Measurements from ENCODE around the gene IRF7. TPM values are rescaled to one million over a fixed set of nuclear protein-coding genes. Genes with fewer than 3 reads are reported as not detected.

IRF7 gene
- 10.2 and 11.4 TPM in 2 replicates for total RNA-seq
- long read RNA-seq: 0 reads

DNA sequence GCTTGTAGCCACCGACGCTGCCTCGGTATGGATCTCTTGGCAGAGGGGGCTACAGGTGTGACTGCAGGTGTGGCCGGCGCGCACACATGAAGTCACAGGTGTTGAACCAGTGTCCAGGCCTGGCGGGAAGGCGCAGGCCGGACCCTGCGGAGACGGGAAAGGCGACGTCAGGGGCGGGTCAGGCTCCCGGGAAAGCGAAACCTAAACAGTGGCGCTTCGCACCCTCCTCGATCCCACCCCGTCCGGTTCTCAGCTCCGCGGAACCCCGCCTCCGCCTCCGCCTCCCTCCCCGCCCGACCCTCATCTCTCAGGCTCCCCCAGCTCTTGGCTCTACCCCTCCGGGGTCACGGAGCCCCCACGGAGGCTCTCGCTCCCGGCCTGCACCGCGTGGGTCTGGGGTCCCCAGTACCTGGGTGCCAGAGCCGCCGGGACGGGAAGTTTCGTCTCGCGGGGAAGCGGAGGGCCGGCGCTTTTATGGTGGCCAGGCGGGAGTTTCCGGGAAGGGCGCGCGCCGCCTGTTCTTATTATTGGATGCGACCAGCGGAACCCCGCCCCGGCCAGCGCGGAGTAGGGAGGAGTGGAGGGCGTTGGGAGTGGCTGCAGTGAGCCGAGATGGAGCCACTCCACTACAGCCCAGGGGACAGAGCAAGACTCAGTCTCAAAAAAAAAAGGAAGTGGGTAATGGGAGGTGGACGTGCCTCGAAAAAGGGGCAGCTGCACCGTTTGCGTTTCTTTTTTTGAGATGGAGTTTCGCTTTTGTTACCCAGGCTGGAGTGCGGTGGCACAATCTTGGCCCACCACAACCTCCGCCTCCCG is at the start of gene IRF7:
Gene IRF7, minus strand, starts transcription at position 447 of the 816 bp plus-strand sequence. CDS start 586 bp downstream, outside the sequence.
- no peak for TF ChIP-seq CTCF (conservative IDR thresholded peaks at IDR 0.05)
- peak within 1 kb of the TSS; percentile 86 for H3K4me3 Mint-ChIP-seq
- H3K27ac Mint-ChIP-seq (ENCODE audit: unreplicated experiment): peak within 1 kb of the TSS; percentile 35
- H3K27me3 Mint-ChIP-seq (ENCODE audit: low read depth): peaks cover 6% of the 10 kb centered on the region
- DNase-seq (ENCODE audit: low read depth, low spot score): peak; percentile 89
- H3K36me3 Mint-ChIP-seq (ENCODE audit: low read depth): peaks cover 3% of the 10 kb centered on the region
- H3K9me3 Mint-ChIP-seq: no peaks in the 10 kb centered on the region
- peaks cover 16% of the 10 kb centered on the region for H3K4me1 Mint-ChIP-seq

DNA sequence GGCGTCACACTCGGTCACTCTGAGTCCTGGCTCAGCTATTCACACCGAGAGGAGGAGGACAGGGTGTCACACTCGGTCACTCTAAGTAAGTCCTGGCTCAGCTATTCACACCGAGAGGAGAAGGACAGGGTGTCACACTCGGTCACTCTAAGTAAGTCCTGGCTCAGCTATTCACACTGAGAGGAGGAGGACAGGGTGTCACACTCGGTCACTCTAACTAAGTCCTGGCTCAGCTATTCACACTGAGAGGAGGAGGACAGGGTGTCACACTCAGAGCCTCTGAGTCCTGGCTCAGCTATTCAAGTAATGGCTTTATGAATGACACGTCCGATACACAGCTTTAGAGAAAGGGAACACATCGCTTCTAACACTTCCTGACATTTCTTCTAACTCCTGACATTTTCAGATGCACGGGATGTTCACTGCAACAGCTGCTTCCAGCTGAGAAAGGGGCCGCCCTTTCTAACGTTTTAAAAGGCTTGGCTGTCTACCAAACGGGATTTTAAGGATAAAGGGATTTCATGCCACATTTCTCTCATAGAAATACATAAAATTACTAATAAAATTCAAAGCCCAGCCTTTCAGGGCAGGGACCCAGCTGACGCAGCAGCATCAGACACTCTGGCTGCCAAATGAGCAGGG is 49.4 kb upstream of the IRF7 start:
- no peak for TF ChIP-seq CTCF (conservative IDR thresholded peaks at IDR 0.05)
- no peak overlapping the region for H3K27ac Mint-ChIP-seq (ENCODE audit: unreplicated experiment)
- H3K4me3 Mint-ChIP-seq: no peak overlapping the region
- H3K36me3 Mint-ChIP-seq (ENCODE audit: low read depth): peaks cover 5% of the 10 kb centered on the region
- no peak for DNase-seq (ENCODE audit: low read depth, low spot score)
- no peaks in the 10 kb centered on the region for H3K9me3 Mint-ChIP-seq
- H3K4me1 Mint-ChIP-seq: peaks cover 5% of the 10 kb centered on the region
- no peaks in the 10 kb centered on the region for H3K27me3 Mint-ChIP-seq (ENCODE audit: low read depth)

GRCh38 chr11:662689-663274 is 47.0 kb upstream of the IRF7 start:
- peaks cover 5% of the 10 kb centered on the region for H3K36me3 Mint-ChIP-seq (ENCODE audit: low read depth)
- no peaks in the 10 kb centered on the region for H3K9me3 Mint-ChIP-seq
- peak; percentile 79 for TF ChIP-seq CTCF (conservative IDR thresholded peaks at IDR 0.05)
- DNase-seq (ENCODE audit: low read depth, low spot score): peak; percentile 47
- no peak overlapping the region for H3K4me3 Mint-ChIP-seq
- no peak overlapping the region for H3K27ac Mint-ChIP-seq (ENCODE audit: unreplicated experiment)
- H3K4me1 Mint-ChIP-seq: peaks cover 5% of the 10 kb centered on the region
- H3K27me3 Mint-ChIP-seq (ENCODE audit: low read depth): no peaks in the 10 kb centered on the region

DNA sequence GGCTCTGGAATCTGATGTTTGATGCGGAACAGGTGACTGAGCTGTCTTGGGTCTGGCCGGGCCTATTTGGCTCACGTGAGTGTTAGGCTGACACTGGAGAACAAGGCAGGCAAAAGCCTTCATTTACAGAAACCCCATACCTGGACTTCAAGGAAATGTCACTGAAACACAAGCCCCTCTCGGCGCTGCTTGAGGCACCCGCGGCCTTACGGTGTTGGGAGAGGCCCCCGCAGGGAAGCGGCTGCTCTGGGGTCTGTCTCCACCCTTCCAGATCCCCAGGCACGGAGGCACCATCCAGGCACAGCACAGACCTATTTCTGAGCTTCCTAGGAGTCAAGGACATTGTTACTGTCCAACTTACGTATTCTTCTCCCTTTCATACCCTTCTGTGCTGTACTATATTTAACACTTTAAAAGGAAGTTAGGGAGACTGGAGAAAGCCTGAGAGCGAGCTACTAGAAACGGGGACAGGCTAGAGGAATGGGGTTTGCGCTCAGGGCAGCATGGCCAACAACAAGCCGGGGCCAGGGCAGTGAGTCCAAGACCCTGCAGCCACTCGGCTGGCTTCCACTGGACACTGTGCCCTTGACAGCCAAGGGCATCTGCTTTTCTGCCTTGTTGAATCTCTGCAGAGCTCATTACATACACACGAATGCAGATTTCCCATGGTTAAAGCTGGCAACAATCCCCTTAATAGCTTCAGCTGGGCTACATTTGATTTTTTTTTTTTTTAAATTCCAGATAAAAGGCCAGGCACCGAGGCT is 45.1 kb upstream of the IRF7 start:
- no peak overlapping the region for H3K27ac Mint-ChIP-seq (ENCODE audit: unreplicated experiment)
- DNase-seq (ENCODE audit: low read depth, low spot score): no peak
- H3K4me3 Mint-ChIP-seq: no peak overlapping the region
- peaks cover 5% of the 10 kb centered on the region for H3K36me3 Mint-ChIP-seq (ENCODE audit: low read depth)
- H3K9me3 Mint-ChIP-seq: no peaks in the 10 kb centered on the region
- peaks cover 5% of the 10 kb centered on the region for H3K4me1 Mint-ChIP-seq
- TF ChIP-seq CTCF (conservative IDR thresholded peaks at IDR 0.05): no peak
- H3K27me3 Mint-ChIP-seq (ENCODE audit: low read depth): no peaks in the 10 kb centered on the region

GRCh38 chr11:660281-660680 is 44.5 kb upstream of the IRF7 start:
- Mint-ChIP-seq H3K27me3 (ENCODE audit: low read depth) (no peaks in the 10 kb centered on the region), H3K4me1 (peaks cover 5% of the 10 kb centered on the region), H3K9me3 (no peaks in the 10 kb centered on the region), H3K36me3 (ENCODE audit: low read depth) (peaks cover 4% of the 10 kb centered on the region), H3K4me3 (no peak overlapping the region), H3K27ac (ENCODE audit: unreplicated experiment) (no peak overlapping the region)
- no peak for DNase-seq (ENCODE audit: low read depth, low spot score)
- TF ChIP-seq CTCF (conservative IDR thresholded peaks at IDR 0.05): no peak

All from neural crest cell (in vitro differentiated cells).